Liver (tissue), 3 donors: Measurements from ENCODE around the gene AKAIN1.

Source experiments
- ATF3 ChIP-seq: IDR thresholded peaks from 2 replicates; pipeline ENCODE4 v1.6.1; 2016; ENCODE audit warnings: antibody characterized with exemption
- FOXA1 ChIP-seq: IDR thresholded peaks from 2 replicates; pipeline ENCODE4 v1.6.1; 2016; ENCODE audit warnings: antibody characterized with exemption
- FOXA2 ChIP-seq: IDR thresholded peaks from 2 replicates; pipeline ENCODE4 v1.6.1; 2016; ENCODE audit warnings: antibody characterized with exemption
- RAD21 ChIP-seq, 2 donors: IDR thresholded peaks; 2 replicates each; pipeline ENCODE4 v1.6.1; 2016; ENCODE audit warnings: antibody characterized with exemption in 2 of 2, mild to moderate bottlenecking in 2 of 2
- REST ChIP-seq: IDR thresholded peaks from 2 replicates; pipeline ENCODE4 v1.6.1; 2016; ENCODE audit warnings: antibody characterized with exemption, mild to moderate bottlenecking
- YY1 ChIP-seq: IDR thresholded peaks from 2 replicates; pipeline ENCODE4 v1.6.1; 2016; ENCODE audit warnings: antibody characterized with exemption, mild to moderate bottlenecking
- TF ChIP-seq, protein P1 (sequence below): fragments of 150-350 bp; IDR thresholded peaks from 2 replicates; pipeline ENCODE4 v1.5.1; 2017; ENCODE audit warnings: improper control_type of control experiment, low read depth, low read length; ENCODE audit not compliant: missing input control
- TF ChIP-seq, protein P2 (sequence below): IDR thresholded peaks from 2 replicates; pipeline ENCODE4 v1.6.1; 2016; ENCODE audit warnings: antibody characterized with exemption
- donor health status: healthy.
- donor health status: healthy.

DNA sequence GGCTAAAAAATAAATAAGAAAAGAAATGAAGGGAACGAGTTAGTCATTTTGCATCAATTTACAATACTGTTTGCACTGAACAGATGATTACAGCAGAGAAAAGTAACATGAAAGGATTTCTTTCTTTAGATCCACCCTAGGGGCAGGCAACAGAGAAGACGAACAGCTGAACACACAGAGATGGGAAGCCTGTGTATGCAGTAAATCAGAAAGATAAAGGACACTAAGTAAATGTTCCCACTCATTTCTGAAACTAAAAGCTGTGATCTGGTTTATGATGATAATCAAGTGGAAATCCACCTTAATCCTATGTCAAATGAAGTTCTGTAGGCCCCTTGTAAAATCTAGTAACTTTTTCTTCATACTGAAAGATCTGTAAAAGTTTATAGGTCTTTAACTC, 54.2 kb downstream of the AKAIN1 start:
- TF ChIP-seq, protein P1, sequence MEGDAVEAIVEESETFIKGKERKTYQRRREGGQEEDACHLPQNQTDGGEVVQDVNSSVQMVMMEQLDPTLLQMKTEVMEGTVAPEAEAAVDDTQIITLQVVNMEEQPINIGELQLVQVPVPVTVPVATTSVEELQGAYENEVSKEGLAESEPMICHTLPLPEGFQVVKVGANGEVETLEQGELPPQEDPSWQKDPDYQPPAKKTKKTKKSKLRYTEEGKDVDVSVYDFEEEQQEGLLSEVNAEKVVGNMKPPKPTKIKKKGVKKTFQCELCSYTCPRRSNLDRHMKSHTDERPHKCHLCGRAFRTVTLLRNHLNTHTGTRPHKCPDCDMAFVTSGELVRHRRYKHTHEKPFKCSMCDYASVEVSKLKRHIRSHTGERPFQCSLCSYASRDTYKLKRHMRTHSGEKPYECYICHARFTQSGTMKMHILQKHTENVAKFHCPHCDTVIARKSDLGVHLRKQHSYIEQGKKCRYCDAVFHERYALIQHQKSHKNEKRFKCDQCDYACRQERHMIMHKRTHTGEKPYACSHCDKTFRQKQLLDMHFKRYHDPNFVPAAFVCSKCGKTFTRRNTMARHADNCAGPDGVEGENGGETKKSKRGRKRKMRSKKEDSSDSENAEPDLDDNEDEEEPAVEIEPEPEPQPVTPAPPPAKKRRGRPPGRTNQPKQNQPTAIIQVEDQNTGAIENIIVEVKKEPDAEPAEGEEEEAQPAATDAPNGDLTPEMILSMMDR, result no peak
- TF ChIP-seq, protein P2, sequence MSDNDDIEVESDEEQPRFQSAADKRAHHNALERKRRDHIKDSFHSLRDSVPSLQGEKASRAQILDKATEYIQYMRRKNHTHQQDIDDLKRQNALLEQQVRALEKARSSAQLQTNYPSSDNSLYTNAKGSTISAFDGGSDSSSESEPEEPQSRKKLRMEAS, result no peak
- TF ChIP-seq YY1, result no peak
- TF ChIP-seq FOXA2, result no peak
- no peak for TF ChIP-seq REST
- no peak for TF ChIP-seq RAD21 (IDR thresholded peaks at IDR 0.05)
- no peak for TF ChIP-seq ATF3
- no peak for TF ChIP-seq FOXA1
